K562 (cell line): ENCODE data around the gene MPG. TPM values are rescaled to one million over a fixed set of nuclear protein-coding genes. Genes with fewer than 3 reads are reported as not detected.
A peak's percentile ranks its signal among the peaks of the same experiment; 100 is the strongest.

ENCODE experiments used
- ATAC-seq: fragments of 200-7000 bp; cut with Tn5 transposase; 3 replicates; pipeline ENCODE4 v1.9.1; 2020; ENCODE audit warnings: moderate library complexity
- BruUV-seq: library from RNA; stranded (reverse); fragments of 400-500 nt; replicated peaks from 2 replicates; lab custom pipeline; 2021; lab: Mats Ljungman, UMichigan
- CTCF ChIA-PET: fragments of 300-600 bp; formaldehyde crosslinking; extraction: SDS; loops from one replicate; lab custom pipeline; 2021; ENCODE audit warnings: low intra/inter-chr PET ratio; lab: Yijun Ruan, JAX
- POLR2A ChIA-PET: fragments of 300-600, 350-650 bp; sonication (Branson Sonifier 250); formaldehyde crosslinking; extraction: SDS; loops from one replicate; lab custom pipeline; 2021; ENCODE audit warnings: antibody characterized with exemption, inconsistent platforms; lab: Yijun Ruan, JAX
- DNase-seq, 4 experiments: peaks; one replicate each; pipeline versions ENCODE4 v3.0.0 to v3.0.0-alpha.2; 2011 to 2018; ENCODE audit warnings: low spot score in 3 of 4, mixed read lengths in 3 of 4; ENCODE audit errors: extremely low read depth in 1 of 4
- FAIRE-seq: peaks from 2 replicates; lab custom pipeline; 2011; peaks lifted over from hg19 to GRCh38; lab: Jason Lieb, UNC
- H2AFZ ChIP-seq: 2 replicates; pipeline ENCODE4 v1.6.0; 2011; ENCODE audit warnings: low read depth, low read length, control low read depth, inconsistent platforms
- H3K27ac ChIP-seq: fragments of 200-600 bp; 3 replicates; pipeline ENCODE4 v1.8.0; 2011; ENCODE audit warnings: low read depth, mild to moderate bottlenecking, control low read depth, inconsistent platforms, low read length, moderate library complexity, mixed read lengths; ENCODE audit errors: extremely low read depth
- H3K27me3 ChIP-seq, 2 experiments: fragments of 300-600 bp in 1 of 2; 2 replicates in 1 of 2; 3 replicates in 1 of 2; pipeline versions ENCODE4 v1.6.0 to v1.8.0; 2011; ENCODE audit warnings: inconsistent platforms in 2 of 2, low read length in 2 of 2, mild to moderate bottlenecking in 1 of 2, mixed read lengths in 1 of 2, moderate library complexity in 1 of 2; ENCODE audit not compliant: control insufficient read depth in 2 of 2, insufficient read depth in 2 of 2
- H3K36me3 ChIP-seq: fragments of 300-600 bp; 3 replicates; pipeline ENCODE4 v1.8.0; 2011; ENCODE audit warnings: mild to moderate bottlenecking, low read length, inconsistent platforms; ENCODE audit not compliant: control insufficient read depth, insufficient read depth
- H3K4me1 ChIP-seq, 2 experiments: fragments of 200-600 bp in 1 of 2; replicated peaks in 1 of 2; 2 replicates in 1 of 2; 3 replicates in 1 of 2; pipeline versions ENCODE4 v1.5.1 to v1.8.0; 2011; ENCODE audit warnings: inconsistent platforms in 2 of 2, low read length in 2 of 2, mild to moderate bottlenecking in 1 of 2, mixed read lengths in 1 of 2, moderate library complexity in 1 of 2; ENCODE audit not compliant: control insufficient read depth in 2 of 2, insufficient read depth in 2 of 2
- H3K4me2 ChIP-seq: 2 replicates; pipeline ENCODE4 v1.6.1; 2011; ENCODE audit warnings: low read length, control low read depth, inconsistent platforms, mixed read lengths; ENCODE audit not compliant: insufficient read depth
- H3K4me3 ChIP-seq: fragments of 200-600 bp; sonication (generic), shearing (Covaris generic); 2 replicates; pipeline ENCODE4 v1.5.1; 2016; ENCODE audit warnings: control low read depth, inconsistent platforms
- H3K79me2 ChIP-seq: fragments of 200-600 bp; 3 replicates; pipeline ENCODE4 v1.8.0; 2011; ENCODE audit warnings: low read length, inconsistent platforms; ENCODE audit not compliant: control insufficient read depth, insufficient read depth
- H3K9ac ChIP-seq, 2 experiments: 2 replicates each; pipeline versions ENCODE4 v1.6.0 to v1.6.1; 2011; ENCODE audit warnings: low read depth in 2 of 2, low read length in 2 of 2, control low read depth in 1 of 2, inconsistent platforms in 1 of 2, mild to moderate bottlenecking in 1 of 2, mixed read lengths in 1 of 2; ENCODE audit not compliant: insufficient read depth in 1 of 2
- H3K9me1 ChIP-seq: one replicate; pipeline ENCODE4 v1.6.0; 2011; ENCODE audit warnings: inconsistent platforms, mild to moderate bottlenecking, low read length, moderate library complexity; ENCODE audit not compliant: control insufficient read depth, insufficient read depth
- H3K9me3 ChIP-seq: replicated peaks from 2 replicates; pipeline ENCODE4 v1.5.1; 2011; ENCODE audit warnings: low read depth, low read length, inconsistent platforms; ENCODE audit not compliant: control insufficient read depth, insufficient read depth
- H4K20me1 ChIP-seq: replicated peaks from 2 replicates; pipeline ENCODE4 v1.6.1; 2011; ENCODE audit warnings: low read length, inconsistent platforms, mixed read lengths; ENCODE audit not compliant: control insufficient read depth, insufficient read depth
- CTCF ChIP-seq, 3 experiments: IDR thresholded peaks in 2 of 3; conservative IDR thresholded peaks in 1 of 3; 2 replicates each; pipeline ENCODE4 v1.5.1; 2011 to 2012; ENCODE audit warnings: low read length in 3 of 3, mild to moderate bottlenecking in 3 of 3, control low read depth in 2 of 3, improper control_type of control experiment in 1 of 3, inconsistent platforms in 1 of 3, low read depth in 1 of 3, mixed read lengths in 1 of 3, moderate library complexity in 1 of 3; ENCODE audit not compliant: insufficient read depth in 2 of 3
- CTCFL ChIP-seq: IDR thresholded peaks from 2 replicates; pipeline ENCODE4 v1.6.1; 2011; ENCODE audit warnings: borderline replicate concordance, low read depth, mild to moderate bottlenecking, moderate library complexity, low read length; ENCODE audit not compliant: insufficient read depth, poor library complexity, severe bottlenecking
- EGR1 ChIP-seq: fragments of 450-650 bp; conservative IDR thresholded peaks from 2 replicates; pipeline ENCODE4 v1.6.1; 2017; ENCODE audit warnings: mild to moderate bottlenecking
- HMG20A ChIP-seq: fragments of 450-650 bp; formaldehyde crosslinking; conservative IDR thresholded peaks from 2 replicates; pipeline ENCODE4 v1.4.0; 2020; ENCODE audit warnings: mild to moderate bottlenecking, mixed read lengths
- KDM1A ChIP-seq, 2 experiments: fragments of 450-650 bp; IDR thresholded peaks; 2 replicates each; pipeline ENCODE4 v1.6.1; 2016; ENCODE audit warnings: mild to moderate bottlenecking in 2 of 2
- RCOR1 ChIP-seq, 2 experiments: IDR thresholded peaks; 2 replicates each; pipeline ENCODE4 v1.6.1; 2012; ENCODE audit warnings: low read depth in 2 of 2, low read length in 2 of 2, borderline replicate concordance in 1 of 2, improper control_type of control experiment in 1 of 2
- TEAD4 ChIP-seq, 2 experiments: sonication (generic) in 1 of 2; formaldehyde crosslinking in 1 of 2; IDR thresholded peaks; 2 replicates each; pipeline versions ENCODE4 v1.6.1 to v1.8.0; 2012 to 2022; ENCODE audit warnings: borderline replicate concordance in 1 of 2, inconsistent platforms in 1 of 2, low read length in 1 of 2, mild to moderate bottlenecking in 1 of 2, missing genetic modification reagents in 1 of 2
- ZNF76 ChIP-seq: fragments of 250-450 bp; sonication (Bioruptor Pico); IDR thresholded peaks from 2 replicates; pipeline ENCODE4 v1.4.0; 2020; ENCODE audit warnings: mild to moderate bottlenecking, moderate library complexity, borderline replicate concordance
- WGBS: fragments of 100-300 bp; shearing (Covaris generic); methylation state at CpG from one replicate; pipeline ENCODE4 v1.1.6; 2016; ENCODE audit warnings: low coverage, mixed read lengths; ENCODE audit not compliant: insufficient coverage; ENCODE audit errors: missing lambda C conversion rate; 5-methylcytosine and 5-hydroxymethylcytosine counted together
- in situ Hi-C: fragments of 300-500 bp; cut with MboI; formaldehyde crosslinking; loops from 4 replicates; pipeline ENCODE4 v1.15.0; 2018; ENCODE audit warnings: inconsistent platforms, mixed read lengths
- intact Hi-C: fragments of 100-400 bp; cut with micrococcal nuclease; formaldehyde crosslinking; loops from 2 replicates; pipeline ENCODE4 v1.14.2; 2022
- polyA plus RNA-seq, 8 experiments: library from polyadenylated mRNA; depleted of rRNA in 4 of 8; stranded (reverse) in 5 of 8; unstranded in 3 of 8; fragments of >200 nt; fragmentation: Nextera tagmentation in 2 of 8; fragmentation: Illumina TruSeq in 1 of 8; extraction: Ambion mirVana in 2 of 8; extraction: Trizol in 1 of 8; gene quantifications; 2 replicates each; pipeline versions ENCODE4 v1.2.1 to v1.2.3, GENCODE V29; 2011 to 2014; ENCODE audit warnings: inconsistent platforms in 1 of 8, missing spikeins in 1 of 8
- total RNA-seq, 7 experiments: library from RNA; depleted of rRNA in 6 of 7; stranded (reverse); fragments of >200 nt in 6 of 7; fragmentation: Illumina TruSeq in 2 of 7; extraction: Trizol in 2 of 7; gene quantifications; 2 replicates each; pipeline versions ENCODE4 v1.2.1 to v1.2.3, GENCODE V29; 2011 to 2021; ENCODE audit warnings: low replicate concordance in 1 of 7
- TF ChIP-seq, protein P1 (sequence below), 2 experiments: fragments of 450-650 bp; IDR thresholded peaks; 2 replicates each; pipeline ENCODE4 v1.6.1; 2018; ENCODE audit warnings: mild to moderate bottlenecking in 2 of 2, low read depth in 1 of 2; ENCODE audit not compliant: partially characterized antibody in 2 of 2

Gene MPG
- total and polyA plus RNA-seq, 9 of the 15 experiments (the other 6 are each of a cell fraction or from before 2014, with no cell fraction given): 0.42 to 226 (median 36.2) TPM

- intact Hi-C loops: no loop called here
- 68% methylated on average over 6 of the region's 6 CpGs for WGBS
- Histone ChIP-seq H3K9ac (peak overlapping the region in 1 of 2 experiments; percentile 18; a peak in 1 of 4 replicates), H3K36me3 (peaks cover 51% of the 10 kb centered on the region; the same call in 2 of the 3 replicates), H4K20me1 (no peaks in the 10 kb centered on the region), H3K4me3 (no peak overlapping the region), H3K27me3 (no peaks in the 10 kb centered on the region), H3K27ac (no peak overlapping the region; the same call in 2 of the 3 replicates), H3K9me3 (no peaks in the 10 kb centered on the region), H3K4me2 (peak overlapping the region; percentile 69; the same call in 1 of the 2 replicates), H3K9me1 (no peaks in the 10 kb centered on the region), H3K4me1 (peaks cover 29 to 53% of the 10 kb centered on the region in 2 experiments; a peak in 4 of 5 replicates), H3K79me2 (peaks cover 7% of the 10 kb centered on the region; the same call in 1 of the 3 replicates), H2AFZ (no peak overlapping the region)
- POLR2A ChIA-PET: interaction anchor here (0.7 kb wide), 3 partner anchors 32 to 75 kb away, joined by 3 to 4 read pairs (median 4); partner anchors contain the start of gene HBQ1
- BruUV-seq: no TSS peak
- CTCF ChIA-PET: interaction anchor here (0.6 kb wide), 1 partner anchor 15 kb away, joined by 3 read pairs; no protein-coding TSS in a partner anchor
- DNase-seq: no peak
- FAIRE-seq: no peak
- peak in 2 of 3 experiments; percentile 20 to 49; a peak in 3 of 6 replicates for TF ChIP-seq CTCF (IDR thresholded peaks at IDR 0.05 in 2 of 3, conservative IDR thresholded peaks at IDR 0.05 in 1 of 3; ENCODE audit: insufficient read depth in 2 of 3, low read depth in 1 of 3, low read length in 3 of 3)
- TF ChIP-seq EGR1: peak; percentile 75
- TF ChIP-seq ZNF76 (CRISPR knock-in tag): no peak
- no peak for TF ChIP-seq HMG20A (CRISPR knock-in tag)
- peak; percentile 48 for TF ChIP-seq CTCFL
- TF ChIP-seq TEAD4 (IDR thresholded peaks at IDR 0.05; ENCODE audit: low read length): 0 out of 2 replicates have a peak, but pooled peaks have one; percentile 29
- no peak for TF ChIP-seq TEAD4 (CRISPR knock-in tag; IDR thresholded peaks at IDR 0.05; ENCODE audit: borderline replicate concordance)
- 0 out of 4 replicates have a peak, but pooled peaks of 1 of the 2 experiments have one; percentile 23 for TF ChIP-seq RCOR1 (IDR thresholded peaks at IDR 0.05; ENCODE audit: borderline replicate concordance in 1 of 2, low read depth in 2 of 2, low read length in 2 of 2)
- 0 out of 4 replicates have a peak, but pooled peaks of 1 of the 2 experiments have one; percentile 38 for TF ChIP-seq KDM1A (IDR thresholded peaks at IDR 0.05)
- TF ChIP-seq, protein P1, sequence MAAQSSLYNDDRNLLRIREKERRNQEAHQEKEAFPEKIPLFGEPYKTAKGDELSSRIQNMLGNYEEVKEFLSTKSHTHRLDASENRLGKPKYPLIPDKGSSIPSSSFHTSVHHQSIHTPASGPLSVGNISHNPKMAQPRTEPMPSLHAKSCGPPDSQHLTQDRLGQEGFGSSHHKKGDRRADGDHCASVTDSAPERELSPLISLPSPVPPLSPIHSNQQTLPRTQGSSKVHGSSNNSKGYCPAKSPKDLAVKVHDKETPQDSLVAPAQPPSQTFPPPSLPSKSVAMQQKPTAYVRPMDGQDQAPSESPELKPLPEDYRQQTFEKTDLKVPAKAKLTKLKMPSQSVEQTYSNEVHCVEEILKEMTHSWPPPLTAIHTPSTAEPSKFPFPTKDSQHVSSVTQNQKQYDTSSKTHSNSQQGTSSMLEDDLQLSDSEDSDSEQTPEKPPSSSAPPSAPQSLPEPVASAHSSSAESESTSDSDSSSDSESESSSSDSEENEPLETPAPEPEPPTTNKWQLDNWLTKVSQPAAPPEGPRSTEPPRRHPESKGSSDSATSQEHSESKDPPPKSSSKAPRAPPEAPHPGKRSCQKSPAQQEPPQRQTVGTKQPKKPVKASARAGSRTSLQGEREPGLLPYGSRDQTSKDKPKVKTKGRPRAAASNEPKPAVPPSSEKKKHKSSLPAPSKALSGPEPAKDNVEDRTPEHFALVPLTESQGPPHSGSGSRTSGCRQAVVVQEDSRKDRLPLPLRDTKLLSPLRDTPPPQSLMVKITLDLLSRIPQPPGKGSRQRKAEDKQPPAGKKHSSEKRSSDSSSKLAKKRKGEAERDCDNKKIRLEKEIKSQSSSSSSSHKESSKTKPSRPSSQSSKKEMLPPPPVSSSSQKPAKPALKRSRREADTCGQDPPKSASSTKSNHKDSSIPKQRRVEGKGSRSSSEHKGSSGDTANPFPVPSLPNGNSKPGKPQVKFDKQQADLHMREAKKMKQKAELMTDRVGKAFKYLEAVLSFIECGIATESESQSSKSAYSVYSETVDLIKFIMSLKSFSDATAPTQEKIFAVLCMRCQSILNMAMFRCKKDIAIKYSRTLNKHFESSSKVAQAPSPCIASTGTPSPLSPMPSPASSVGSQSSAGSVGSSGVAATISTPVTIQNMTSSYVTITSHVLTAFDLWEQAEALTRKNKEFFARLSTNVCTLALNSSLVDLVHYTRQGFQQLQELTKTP (IDR thresholded peaks at IDR 0.05; ENCODE audit: low read depth in 1 of 2, partially characterized antibody in 2 of 2): no peak
- peak; percentile 32; the same call in 2 of the 3 replicates for ATAC-seq
- in situ Hi-C loops: loop anchor here (5.0 kb wide), 1 partner anchor 77 kb away; the partner anchor contains the start of gene HBQ1
Observed at GRCh38 chr16:105521-105920, 27.5 kb downstream of the MPG start.
